Activated naive CD4-positive, alpha-beta T cell treated with anti-CD3 and anti-CD28 coated beads, Interleukin-2, amount 50 U/mL, for 72 hours (primary cell): ENCODE data around the gene SYDE2. TPM values are rescaled to one million over a fixed set of nuclear protein-coding genes. Genes with fewer than 3 reads are reported as not detected.
A peak's percentile ranks its signal among the peaks of the same experiment; 100 is the strongest.

Experiments used
- ATAC-seq, 2 donors: fragments of 150-1000 bp; cut with Tn5 transposase; 2 replicates each; pipeline ENCODE4 v1.10.0; 2021; ENCODE audit warnings: mild to moderate bottlenecking in 2 of 2, moderate library complexity in 2 of 2
- DNase-seq, 2 donors: peaks; one replicate each; pipeline ENCODE4 v3.0.0; 2021 to 2022; ENCODE audit warnings: low spot score in 2 of 2
- H3K27ac Mint-ChIP-seq, 2 donors: one replicate each; pipeline ENCODE4 v1.8.0; 2022; ENCODE audit warnings: mild to moderate bottlenecking in 2 of 2, mixed read lengths in 2 of 2
- H3K36me3 Mint-ChIP-seq, 2 donors: one replicate each; pipeline ENCODE4 v1.8.0; 2022; ENCODE audit warnings: mixed read lengths in 2 of 2
- H3K9me3 Mint-ChIP-seq, 2 donors: one replicate each; pipeline ENCODE4 v1.8.0; 2022; ENCODE audit warnings: mixed read lengths in 2 of 2
- total RNA-seq, 2 donors: library from RNA; stranded (reverse); gene quantifications; one replicate each; pipeline ENCODE4 v1.2.3, GENCODE V29; 2022

The SYDE2 gene
- total RNA-seq, 2 donors from 2014 or later, result 3.5 to 4.1 TPM

GRCh38 chr1:85224734-85225623 is 24.2 kb upstream of the SYDE2 start:
- no peak overlapping the region for H3K27ac Mint-ChIP-seq

GRCh38 chr1:85224295-85224694 is 23.5 kb upstream of the SYDE2 start:
- DNase-seq (no peak), ATAC-seq (no peak)
- Mint-ChIP-seq H3K27ac (no peak overlapping the region), H3K36me3 (no peaks in the 10 kb centered on the region), H3K9me3 (no peaks in the 10 kb centered on the region)

More at GRCh38 chr1:85224734-85225623, 24.2 kb upstream of the SYDE2 start:
- Mint-ChIP-seq H3K9me3 (no peaks in the 10 kb centered on the region), H3K36me3 (no peaks in the 10 kb centered on the region)
- DNase-seq, result no peak
- ATAC-seq, result no peak

- no peak for ATAC-seq
- no peaks in the 10 kb centered on the region for H3K36me3 Mint-ChIP-seq
- no peak for DNase-seq
- H3K9me3 Mint-ChIP-seq, result no peaks in the 10 kb centered on the region
- no peak overlapping the region for H3K27ac Mint-ChIP-seq
These were observed 22.5 kb upstream of the SYDE2 start for GRCh38 chr1:85223334-85223733.

DNA sequence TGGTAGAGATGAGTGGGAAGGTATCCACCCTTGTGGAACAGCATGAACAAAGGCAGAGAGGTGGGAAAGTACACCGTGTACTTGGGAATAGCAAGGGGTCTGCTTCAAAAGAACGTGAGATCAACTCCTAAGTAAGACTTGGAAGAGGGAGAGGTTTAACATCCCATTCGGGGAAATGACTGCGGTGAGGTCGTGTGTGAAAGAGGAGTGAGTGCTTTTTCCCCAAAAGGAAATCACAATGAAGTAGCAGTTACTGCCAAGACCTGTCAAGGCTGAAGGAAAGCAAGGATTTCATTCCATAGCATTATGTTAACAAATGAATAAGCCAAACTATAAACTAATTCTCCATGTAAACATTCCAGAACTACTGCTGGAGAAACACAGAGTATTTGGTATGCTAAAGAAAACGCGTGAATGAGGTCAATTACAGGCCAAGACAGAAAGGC is 20.0 kb upstream of the SYDE2 start:
- Mint-ChIP-seq H3K27ac (no peak overlapping the region), H3K9me3 (no peaks in the 10 kb centered on the region), H3K36me3 (no peaks in the 10 kb centered on the region)
- DNase-seq, result no peak
- ATAC-seq, result no peak

DNA sequence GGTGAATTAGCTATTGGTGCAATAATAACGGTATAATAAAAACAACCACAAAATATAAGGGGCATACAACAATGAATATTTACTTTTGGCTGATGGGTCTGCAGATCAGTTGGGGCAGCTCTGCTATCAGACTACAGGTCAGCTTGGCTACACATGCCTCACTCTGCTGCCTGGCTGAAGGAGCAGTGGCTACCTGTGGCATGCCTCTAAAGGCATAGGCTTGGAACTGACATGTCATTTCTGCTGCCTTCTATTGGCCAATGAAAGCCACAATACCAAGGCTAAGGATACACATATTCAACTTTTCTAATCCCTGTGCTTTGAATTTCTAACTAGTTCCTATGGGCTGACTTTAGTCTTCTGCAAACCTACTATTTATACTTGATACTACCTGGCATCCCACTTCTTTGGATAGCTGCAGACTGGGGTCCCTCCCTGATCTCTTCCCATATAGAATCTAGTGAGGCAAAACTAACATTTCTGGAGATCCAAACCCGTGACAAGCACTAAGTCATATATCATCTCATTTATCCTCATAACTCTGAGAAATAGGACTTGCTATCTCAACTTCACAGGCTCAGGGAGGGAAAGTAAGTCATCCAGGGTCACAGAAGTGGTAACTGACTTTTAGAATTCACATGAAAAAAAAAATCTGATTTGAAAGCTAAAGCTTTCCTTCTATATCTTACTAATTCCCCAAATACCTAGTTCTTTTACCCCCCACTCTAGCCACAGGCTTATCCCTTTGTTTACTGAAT is 19.2 kb upstream of the SYDE2 start:
- no peak for ATAC-seq
- H3K36me3 Mint-ChIP-seq, result no peaks in the 10 kb centered on the region
- no peak for DNase-seq
- H3K27ac Mint-ChIP-seq, result no peak overlapping the region
- no peaks in the 10 kb centered on the region for H3K9me3 Mint-ChIP-seq

DNA sequence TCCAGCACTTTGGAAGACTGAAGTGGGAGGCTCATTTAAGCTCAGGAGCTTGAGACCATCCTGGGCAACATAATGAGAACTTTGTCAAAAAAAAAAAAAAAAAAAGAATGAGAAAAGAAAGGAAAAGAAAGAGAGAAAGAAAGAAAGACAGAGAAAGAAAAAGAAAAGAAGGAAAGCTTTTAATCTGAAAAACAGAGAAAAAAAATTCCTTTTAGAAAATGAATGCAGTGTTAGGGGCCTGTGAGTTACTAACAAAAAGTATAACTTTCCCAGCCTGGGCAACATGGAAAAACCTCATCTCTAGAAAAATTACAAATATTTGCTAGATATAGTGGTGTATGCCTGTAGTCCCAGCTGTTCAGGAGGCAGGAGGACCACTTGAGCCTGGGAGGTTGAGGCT is 15.9 kb upstream of the SYDE2 start:
- H3K36me3 Mint-ChIP-seq, result no peaks in the 10 kb centered on the region
- no peaks in the 10 kb centered on the region for H3K9me3 Mint-ChIP-seq
- DNase-seq (no peak), ATAC-seq (no peak)
- no peak overlapping the region for H3K27ac Mint-ChIP-seq

DNA sequence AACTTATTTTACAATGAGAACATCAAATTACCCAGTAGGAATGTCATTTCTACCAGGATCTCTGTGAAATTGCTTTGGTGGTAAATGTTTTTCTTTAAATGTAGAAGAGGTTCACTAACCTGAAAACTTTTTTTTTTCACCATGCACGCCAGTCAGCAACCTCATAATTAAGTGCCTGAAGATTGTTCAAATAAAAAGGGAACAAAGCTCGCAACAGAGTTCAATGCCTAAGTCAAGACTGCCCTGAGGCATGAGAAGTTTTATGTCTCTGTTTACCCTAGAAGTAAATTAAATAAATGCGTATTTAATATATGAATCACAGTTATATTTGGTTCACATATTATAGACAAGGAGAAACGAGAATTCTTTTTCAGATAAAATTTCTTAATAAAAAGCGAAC is 13.8 kb upstream of the SYDE2 start:
- DNase-seq, result no peak
- H3K9me3 Mint-ChIP-seq, result no peaks in the 10 kb centered on the region
- ATAC-seq, result no peak
- no peaks in the 10 kb centered on the region for H3K36me3 Mint-ChIP-seq
- H3K27ac Mint-ChIP-seq, result no peak overlapping the region

DNA sequence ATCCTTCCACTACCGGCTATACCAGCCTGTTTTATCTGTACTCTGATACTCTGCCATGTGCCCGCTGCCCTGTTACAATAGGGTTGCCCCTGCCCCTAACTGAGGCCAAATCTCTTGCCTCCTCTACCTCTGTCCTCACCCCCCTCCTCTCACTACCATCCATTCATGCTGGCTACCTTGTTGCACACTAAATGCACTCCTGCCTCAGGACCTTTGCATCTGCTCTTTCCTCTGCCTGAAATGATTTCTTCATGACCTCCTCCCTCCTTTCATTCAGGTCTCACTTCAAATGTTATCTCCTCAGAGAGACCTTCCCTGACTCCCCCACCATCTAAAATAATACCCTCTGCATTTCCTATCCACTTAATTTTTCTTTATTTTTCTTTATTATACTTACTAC is 7.7 kb upstream of the SYDE2 start:
- H3K36me3 Mint-ChIP-seq, result no peaks in the 10 kb centered on the region
- no peaks in the 10 kb centered on the region for H3K9me3 Mint-ChIP-seq
- DNase-seq (no peak), ATAC-seq (no peak)
- H3K27ac Mint-ChIP-seq, result no peak overlapping the region

DNA sequence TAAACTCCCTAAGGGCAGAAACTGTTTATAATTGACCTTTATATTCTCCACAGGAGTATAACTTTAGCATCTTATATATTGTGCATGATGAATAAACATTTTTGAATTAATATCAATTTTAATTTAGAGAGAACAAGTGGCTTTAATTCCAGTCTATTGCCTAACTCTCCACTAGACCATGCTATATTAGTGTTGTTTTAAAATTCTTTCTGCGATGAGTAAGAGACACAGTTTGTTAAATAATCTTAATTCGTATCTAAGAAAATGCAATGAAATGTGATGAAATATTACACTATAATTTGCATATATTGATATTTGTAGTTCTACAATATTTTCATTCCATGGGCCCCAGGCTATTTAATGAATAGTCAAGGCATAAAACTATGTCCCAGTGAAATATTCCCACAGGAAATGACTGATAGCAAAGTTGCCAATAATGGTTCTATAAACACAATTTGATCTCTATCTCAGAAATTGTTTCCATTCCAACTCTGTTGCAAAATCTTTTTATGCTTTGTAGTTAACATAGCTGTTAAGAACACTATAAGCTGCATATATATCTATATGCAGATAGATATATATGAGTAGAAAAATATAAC is 2.9 kb upstream of the SYDE2 start:
- Mint-ChIP-seq H3K27ac (no peak overlapping the region), H3K36me3 (peaks cover 0 to 10% of the 10 kb centered on the region in 2 donors), H3K9me3 (no peaks in the 10 kb centered on the region)

GRCh38 chr1:85202864-85203255 is 2.0 kb upstream of the SYDE2 start:
- H3K9me3 Mint-ChIP-seq, result no peaks in the 10 kb centered on the region
- no peak for DNase-seq
- H3K27ac Mint-ChIP-seq, result no peak overlapping the region
- no peak for ATAC-seq
- H3K36me3 Mint-ChIP-seq, result peaks cover 3 to 10% of the 10 kb centered on the region in 2 donors

More for the DNA sequence above, 2.9 kb upstream of the SYDE2 start:
- no peak for ATAC-seq
- no peak for DNase-seq

- H3K36me3 Mint-ChIP-seq, result peaks cover 6 to 10% of the 10 kb centered on the region in 2 donors
- no peaks in the 10 kb centered on the region for H3K9me3 Mint-ChIP-seq
- ATAC-seq (no peak), DNase-seq (no peak)
- H3K27ac Mint-ChIP-seq, result peak overlapping the region; percentile 82 to 90
These were observed 1.5 kb upstream of the SYDE2 start for GRCh38 chr1:85202092-85202863.

- no peaks in the 10 kb centered on the region for H3K9me3 Mint-ChIP-seq
- H3K36me3 Mint-ChIP-seq, result peaks cover 6 to 10% of the 10 kb centered on the region in 2 donors
- peak; percentile 73 to 75 for ATAC-seq
- H3K27ac Mint-ChIP-seq, result peak overlapping the region; percentile 82 to 90
- peak; percentile 61 to 72 for DNase-seq
These were observed 700 bp upstream of the SYDE2 start for GRCh38 chr1:85201340-85202091.

- H3K9me3 Mint-ChIP-seq, result no peaks in the 10 kb centered on the region
- DNase-seq, result no peak
- H3K27ac Mint-ChIP-seq, result no peak overlapping the region
- no peak for ATAC-seq
- H3K36me3 Mint-ChIP-seq, result peaks cover 6 to 10% of the 10 kb centered on the region in 2 donors
These were observed 951 bp downstream of the SYDE2 start for GRCh38 chr1:85199667-85200462.

GRCh38 chr1:85198864-85199263 is 2.0 kb downstream of the SYDE2 start:
- H3K36me3 Mint-ChIP-seq, result peaks cover 6 to 10% of the 10 kb centered on the region in 2 donors
- ATAC-seq, result no peak
- no peak for DNase-seq
- no peak overlapping the region for H3K27ac Mint-ChIP-seq
- H3K9me3 Mint-ChIP-seq, result no peaks in the 10 kb centered on the region

DNA sequence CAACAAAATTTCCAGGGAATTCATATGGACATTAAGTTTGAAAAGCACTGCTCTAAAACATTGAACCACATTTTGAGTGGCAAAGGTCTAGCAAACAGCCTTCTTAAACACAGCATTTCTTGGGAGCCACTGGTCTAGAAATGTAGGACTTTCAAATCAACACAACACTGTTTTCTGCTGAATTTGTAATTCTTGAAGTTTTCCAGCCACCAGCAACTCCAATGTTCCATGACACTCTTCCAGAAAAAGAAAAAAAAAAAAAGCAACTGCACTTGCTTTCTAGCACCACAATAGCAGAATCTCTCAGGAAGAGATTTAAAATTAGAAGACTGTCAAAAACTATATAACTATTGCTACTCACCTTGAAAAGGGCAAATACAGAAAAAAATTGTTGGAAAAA is 4.5 kb downstream of the SYDE2 start:
- ATAC-seq (no peak), DNase-seq (no peak)
- Mint-ChIP-seq H3K27ac (no peak overlapping the region), H3K9me3 (no peaks in the 10 kb centered on the region), H3K36me3 (peaks cover 5 to 6% of the 10 kb centered on the region in 2 donors)
